ENCODE results near the gene FAM3B. TPM values are rescaled to one million over a fixed set of nuclear protein-coding genes. Genes with fewer than 3 reads are reported as not detected.

FAM3B gene
- total RNA-seq, 1 experiment from 2014 or later: 59.5 TPM

DNA sequence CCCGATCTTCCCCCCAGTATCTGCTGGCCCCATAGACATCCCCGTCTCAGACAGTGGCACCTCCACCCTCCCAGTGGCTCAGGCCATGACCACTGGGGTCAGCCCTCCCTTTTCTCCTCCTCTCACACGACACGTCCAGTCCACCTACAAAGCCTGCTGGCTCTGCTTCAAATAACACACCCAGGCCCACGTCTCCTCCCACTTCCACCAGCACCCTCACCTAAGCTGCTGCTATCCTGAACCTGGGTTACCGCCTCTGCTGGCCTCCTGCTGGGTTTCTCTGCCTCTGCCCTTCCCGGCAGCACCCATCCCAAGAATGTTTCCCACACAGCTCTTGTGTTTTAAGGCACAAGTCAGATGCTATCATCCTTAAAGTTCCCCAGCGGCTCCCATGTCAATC is 71.2 kb downstream of the FAM3B start:
- intact Hi-C loops (cut with micrococcal nuclease; ENCODE audit: unreplicated experiment): no loop called here
- TF ChIP-seq, protein P1, sequence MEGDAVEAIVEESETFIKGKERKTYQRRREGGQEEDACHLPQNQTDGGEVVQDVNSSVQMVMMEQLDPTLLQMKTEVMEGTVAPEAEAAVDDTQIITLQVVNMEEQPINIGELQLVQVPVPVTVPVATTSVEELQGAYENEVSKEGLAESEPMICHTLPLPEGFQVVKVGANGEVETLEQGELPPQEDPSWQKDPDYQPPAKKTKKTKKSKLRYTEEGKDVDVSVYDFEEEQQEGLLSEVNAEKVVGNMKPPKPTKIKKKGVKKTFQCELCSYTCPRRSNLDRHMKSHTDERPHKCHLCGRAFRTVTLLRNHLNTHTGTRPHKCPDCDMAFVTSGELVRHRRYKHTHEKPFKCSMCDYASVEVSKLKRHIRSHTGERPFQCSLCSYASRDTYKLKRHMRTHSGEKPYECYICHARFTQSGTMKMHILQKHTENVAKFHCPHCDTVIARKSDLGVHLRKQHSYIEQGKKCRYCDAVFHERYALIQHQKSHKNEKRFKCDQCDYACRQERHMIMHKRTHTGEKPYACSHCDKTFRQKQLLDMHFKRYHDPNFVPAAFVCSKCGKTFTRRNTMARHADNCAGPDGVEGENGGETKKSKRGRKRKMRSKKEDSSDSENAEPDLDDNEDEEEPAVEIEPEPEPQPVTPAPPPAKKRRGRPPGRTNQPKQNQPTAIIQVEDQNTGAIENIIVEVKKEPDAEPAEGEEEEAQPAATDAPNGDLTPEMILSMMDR (IDR thresholded peaks at IDR 0.05; ENCODE audit: insufficient read depth in 1 of 2, low read depth in 1 of 2, low read length in 1 of 2, severe bottlenecking in 1 of 2, unreplicated experiment in 1 of 2): no peak
- POLR2A ChIA-PET: no interaction called here
- H3K4me1 ChIP-seq: no peaks in the 10 kb centered on the region
- no peak overlapping the region for H3K27ac Mint-ChIP-seq (ENCODE audit: unreplicated experiment)
- CTCF ChIA-PET: no interaction called here
- no peaks in the 10 kb centered on the region for H3K9me3 ChIP-seq
- H3K27me3 ChIP-seq (replicated peaks; ENCODE audit: control insufficient read depth, insufficient read depth, low read length): no peaks in the 10 kb centered on the region
- no peak for DNase-seq
- no peaks in the 10 kb centered on the region for H3K27me3 Mint-ChIP-seq (ENCODE audit: insufficient read depth, unreplicated experiment)
- H3K4me3 ChIP-seq (ENCODE audit: low read depth, low read length): no peak overlapping the region
- H3K4me1 Mint-ChIP-seq (ENCODE audit: low read depth, unreplicated experiment): no peaks in the 10 kb centered on the region
- no peaks in the 10 kb centered on the region for H3K9me3 Mint-ChIP-seq (ENCODE audit: unreplicated experiment)
- no peaks in the 10 kb centered on the region for H3K36me3 ChIP-seq (ENCODE audit: control insufficient read depth, insufficient read depth, low read length)
- no TSS peak for BruUV-seq (replicated peaks)
- H3K36me3 Mint-ChIP-seq (ENCODE audit: insufficient read depth, unreplicated experiment): no peaks in the 10 kb centered on the region
- H3K4me3 Mint-ChIP-seq (ENCODE audit: unreplicated experiment): no peak overlapping the region

DNA sequence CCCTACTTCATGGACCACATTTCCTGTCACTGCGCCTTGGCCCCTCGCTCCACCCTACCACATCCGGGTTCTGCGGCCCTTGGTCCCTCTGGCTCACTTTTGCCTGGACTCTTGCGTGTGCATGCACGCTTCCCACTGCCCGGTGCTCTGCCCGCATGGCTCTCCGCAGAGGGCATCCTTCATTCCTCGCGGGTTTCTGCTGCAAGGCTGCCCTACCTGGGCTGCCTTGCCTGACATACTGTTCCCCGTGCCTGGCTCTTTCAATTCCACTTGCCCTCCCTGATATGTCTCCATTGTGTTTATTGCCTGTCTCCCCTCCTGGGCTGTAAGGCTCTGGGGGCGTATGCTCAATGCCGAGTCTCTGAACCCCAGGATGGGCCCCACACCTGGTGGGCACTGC is 71.7 kb downstream of the FAM3B start:
- POLR2A ChIA-PET: no interaction called here
- BruUV-seq (replicated peaks): no TSS peak
- no peaks in the 10 kb centered on the region for H3K9me3 ChIP-seq
- intact Hi-C loops (cut with micrococcal nuclease; ENCODE audit: unreplicated experiment): no loop called here
- no peak overlapping the region for H3K4me3 ChIP-seq (ENCODE audit: low read depth, low read length)
- no peaks in the 10 kb centered on the region for H3K36me3 Mint-ChIP-seq (ENCODE audit: insufficient read depth, unreplicated experiment)
- CTCF ChIA-PET: no interaction called here
- no peaks in the 10 kb centered on the region for H3K36me3 ChIP-seq (ENCODE audit: control insufficient read depth, insufficient read depth, low read length)
- no peaks in the 10 kb centered on the region for H3K4me1 Mint-ChIP-seq (ENCODE audit: low read depth, unreplicated experiment)
- H3K27me3 Mint-ChIP-seq (ENCODE audit: insufficient read depth, unreplicated experiment): no peaks in the 10 kb centered on the region
- TF ChIP-seq, protein P1 (IDR thresholded peaks at IDR 0.05; ENCODE audit: insufficient read depth in 1 of 2, low read depth in 1 of 2, low read length in 1 of 2, severe bottlenecking in 1 of 2, unreplicated experiment in 1 of 2): no peak
- H3K4me1 ChIP-seq: no peaks in the 10 kb centered on the region
- H3K9me3 Mint-ChIP-seq (ENCODE audit: unreplicated experiment): no peaks in the 10 kb centered on the region
- H3K4me3 Mint-ChIP-seq (ENCODE audit: unreplicated experiment): no peak overlapping the region
- no peak overlapping the region for H3K27ac Mint-ChIP-seq (ENCODE audit: unreplicated experiment)
- no peak for DNase-seq
- H3K27me3 ChIP-seq (replicated peaks; ENCODE audit: control insufficient read depth, insufficient read depth, low read length): no peaks in the 10 kb centered on the region

DNA sequence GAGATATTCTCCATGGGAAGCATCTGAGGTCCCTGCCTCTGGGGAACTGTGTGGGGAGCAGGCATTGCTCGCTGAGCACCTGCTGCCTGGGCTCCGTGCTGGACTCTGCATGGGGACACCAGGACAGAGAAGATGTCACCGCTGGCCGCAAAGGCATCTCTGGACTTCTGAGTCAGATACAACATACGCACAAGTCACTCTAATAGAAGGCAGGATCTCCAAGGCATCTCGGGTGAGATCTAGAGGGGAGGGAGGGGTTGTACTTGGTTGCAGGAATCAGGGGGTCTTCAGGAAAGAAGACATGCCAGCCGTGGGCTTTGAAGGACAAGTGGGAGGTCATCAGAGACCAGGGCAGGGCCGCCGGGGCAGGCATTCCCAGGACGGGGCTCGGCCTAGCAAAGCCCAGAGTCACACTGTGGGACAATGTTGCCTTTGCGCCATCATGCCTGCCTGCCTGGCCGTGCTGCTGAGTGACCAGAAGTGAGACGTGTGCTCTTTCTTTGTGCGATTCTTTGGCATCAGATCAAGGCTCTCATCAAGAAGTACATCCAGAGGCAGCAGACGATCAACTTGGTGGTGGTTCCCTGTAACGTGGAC is 73.5 kb downstream of the FAM3B start:
- Mint-ChIP-seq H3K9me3 (ENCODE audit: unreplicated experiment) (no peaks in the 10 kb centered on the region), H3K27ac (ENCODE audit: unreplicated experiment) (no peak overlapping the region), H3K4me3 (ENCODE audit: unreplicated experiment) (no peak overlapping the region), H3K27me3 (ENCODE audit: insufficient read depth, unreplicated experiment) (no peaks in the 10 kb centered on the region), H3K4me1 (ENCODE audit: low read depth, unreplicated experiment) (no peaks in the 10 kb centered on the region), H3K36me3 (ENCODE audit: insufficient read depth, unreplicated experiment) (no peaks in the 10 kb centered on the region)
- no TSS peak for BruUV-seq (replicated peaks)
- no peaks in the 10 kb centered on the region for H3K27me3 ChIP-seq (replicated peaks; ENCODE audit: control insufficient read depth, insufficient read depth, low read length)
- H3K36me3 ChIP-seq (ENCODE audit: control insufficient read depth, insufficient read depth, low read length): no peaks in the 10 kb centered on the region
- no peak overlapping the region for H3K4me3 ChIP-seq (ENCODE audit: low read depth, low read length)
- no peaks in the 10 kb centered on the region for H3K4me1 ChIP-seq
- intact Hi-C loops (cut with micrococcal nuclease; ENCODE audit: unreplicated experiment): no loop called here
- TF ChIP-seq, protein P1 (IDR thresholded peaks at IDR 0.05; ENCODE audit: insufficient read depth in 1 of 2, low read depth in 1 of 2, low read length in 1 of 2, severe bottlenecking in 1 of 2, unreplicated experiment in 1 of 2): no peak
- ChIA-PET CTCF (no interaction called here), POLR2A (no interaction called here)
- DNase-seq: no peak
- no peaks in the 10 kb centered on the region for H3K9me3 ChIP-seq

Data from Caco-2 (cell line).